Osteoblast (primary cell): ENCODE measurements around the gene GALNT9. TPM values are rescaled to one million over a fixed set of nuclear protein-coding genes. Genes with fewer than 3 reads are reported as not detected.

Experiments used
- DNase-seq: peaks from one replicate; pipeline ENCODE4 v3.0.0; 2011; ENCODE audit warnings: low spot score, mixed read lengths; ENCODE audit not compliant: insufficient read length; ENCODE audit errors: missing footprints
- H2AFZ ChIP-seq: 2 replicates; pipeline ENCODE4 v1.6.0; 2011; ENCODE audit warnings: mild to moderate bottlenecking, low read length
- H3K27ac ChIP-seq: 2 replicates; pipeline ENCODE4 v1.5.1; 2011; ENCODE audit warnings: mild to moderate bottlenecking, low read depth, low read length, moderate library complexity
- H3K27me3 ChIP-seq: 2 replicates; pipeline ENCODE4 v1.6.0; 2012; ENCODE audit warnings: mild to moderate bottlenecking, control low read depth, inconsistent platforms, low read length, moderate library complexity; ENCODE audit not compliant: insufficient read depth
- H3K36me3 ChIP-seq: 2 replicates; pipeline ENCODE4 v1.5.1; 2011; ENCODE audit warnings: mild to moderate bottlenecking, low read length, control low read depth, moderate library complexity; ENCODE audit not compliant: insufficient read depth
- H3K4me1 ChIP-seq: 2 replicates; pipeline ENCODE4 v1.5.1; 2011; ENCODE audit warnings: mild to moderate bottlenecking, low read length, control low read depth, moderate library complexity; ENCODE audit not compliant: insufficient read depth
- H3K4me2 ChIP-seq: 2 replicates; pipeline ENCODE4 v1.6.0; 2011; ENCODE audit warnings: mild to moderate bottlenecking, low read length; ENCODE audit not compliant: insufficient read depth
- H3K4me3 ChIP-seq: fragments of 200-600 bp; sonication (generic); 3 replicates; pipeline ENCODE4 v1.5.1; 2012; ENCODE audit warnings: mild to moderate bottlenecking, low read length, inconsistent platforms; ENCODE audit not compliant: insufficient read depth
- H3K79me2 ChIP-seq: 2 replicates; pipeline ENCODE4 v1.6.0; 2012; ENCODE audit warnings: mild to moderate bottlenecking, low read length, control low read depth, inconsistent platforms; ENCODE audit not compliant: insufficient read depth
- H3K9me3 ChIP-seq: 2 replicates; pipeline ENCODE4 v1.5.1; 2011; ENCODE audit warnings: low read depth, low read length, control low read depth
- H4K20me1 ChIP-seq: 2 replicates; pipeline ENCODE4 v1.6.0; 2012; ENCODE audit warnings: mild to moderate bottlenecking, low read length, control low read depth; ENCODE audit not compliant: insufficient read depth
- CTCF ChIP-seq: IDR thresholded peaks from 2 replicates; pipeline ENCODE4 v1.5.1; 2011; ENCODE audit warnings: mild to moderate bottlenecking, low read depth, low read length, moderate library complexity; ENCODE audit errors: extremely low read depth
- total RNA-seq: library from RNA; depleted of rRNA; stranded (reverse); fragments of >200 nt; gene quantifications from 2 replicates; pipeline ENCODE4 v1.2.3, GENCODE V29; 2012

GALNT9 gene
- total RNA-seq, 1 donor: 0.36 TPM

- Histone ChIP-seq H3K9me3 (no peaks in the 10 kb centered on the region), H3K36me3 (peaks cover 15% of the 10 kb centered on the region), H3K4me2 (no peak overlapping the region), H3K4me1 (peaks cover 14% of the 10 kb centered on the region), H2AFZ (no peak overlapping the region), H4K20me1 (peaks cover 4% of the 10 kb centered on the region), H3K4me3 (no peak overlapping the region), H3K27ac (no peak overlapping the region), H3K27me3 (no peaks in the 10 kb centered on the region), H3K79me2 (no peaks in the 10 kb centered on the region)
- no peak for TF ChIP-seq CTCF
- no peak for DNase-seq
Measured at GRCh38 chr12:132158677-132159554, 170.5 kb downstream of the GALNT9 start.

GRCh38 chr12:132157733-132158409 lies 171.5 kb downstream of the GALNT9 start:
- no peak overlapping the region for H3K4me3 ChIP-seq
- no peaks in the 10 kb centered on the region for H3K9me3 ChIP-seq
- peaks cover 15% of the 10 kb centered on the region for H3K36me3 ChIP-seq
- no peak overlapping the region for H3K4me2 ChIP-seq
- peaks cover 10% of the 10 kb centered on the region for H3K4me1 ChIP-seq
- no peaks in the 10 kb centered on the region for H3K27me3 ChIP-seq
- no peak overlapping the region for H3K27ac ChIP-seq
- no peaks in the 10 kb centered on the region for H3K79me2 ChIP-seq
- no peak for TF ChIP-seq CTCF
- H2AFZ ChIP-seq: no peak overlapping the region
- no peak for DNase-seq
- peaks cover 11% of the 10 kb centered on the region for H4K20me1 ChIP-seq

GRCh38 chr12:132156573-132157325 lies 172.6 kb downstream of the GALNT9 start:
- Histone ChIP-seq H3K79me2 (no peaks in the 10 kb centered on the region), H3K27ac (no peak overlapping the region), H3K36me3 (peaks cover 15% of the 10 kb centered on the region), H4K20me1 (peaks cover 11% of the 10 kb centered on the region), H2AFZ (no peak overlapping the region), H3K4me3 (no peak overlapping the region), H3K9me3 (no peaks in the 10 kb centered on the region), H3K27me3 (no peaks in the 10 kb centered on the region), H3K4me2 (no peak overlapping the region), H3K4me1 (no peaks in the 10 kb centered on the region)
- no peak for TF ChIP-seq CTCF
- DNase-seq: no peak
